ENCODE data around the gene OR10G3. TPM values are rescaled to one million over a fixed set of nuclear protein-coding genes. Genes with fewer than 3 reads are reported as not detected.
A peak's percentile ranks its signal among the peaks of the same experiment; 100 is the strongest.

Gene OR10G3
- total RNA-seq, 1 donor from 2014 or later = not detected

DNA sequence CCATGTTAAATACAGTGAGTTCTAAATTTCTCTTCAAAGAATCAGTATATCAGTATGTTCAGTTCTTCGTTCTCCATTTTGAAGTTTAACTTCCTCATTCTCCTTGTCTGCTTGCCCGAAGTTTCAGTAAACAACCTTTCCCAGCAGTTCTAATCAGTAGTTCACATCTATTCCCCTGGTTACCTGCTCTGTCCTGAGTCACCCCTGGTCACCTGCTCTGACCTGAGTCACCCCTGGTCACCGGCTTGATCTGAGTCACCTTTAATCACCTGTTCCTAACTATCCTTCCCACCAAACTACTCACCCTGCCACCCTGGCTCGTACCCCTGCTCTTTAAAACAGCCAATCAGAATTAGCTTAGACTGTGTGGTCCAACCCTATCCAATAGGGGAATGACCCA is 9.4 kb upstream of the OR10G3 start:
- Mint-ChIP-seq H3K27ac (ENCODE audit: unreplicated experiment) (no peak overlapping the region), H3K9me3 (ENCODE audit: unreplicated experiment) (peaks cover 4% of the 10 kb centered on the region), H3K4me3 (ENCODE audit: unreplicated experiment) (no peak overlapping the region), H3K27me3 (ENCODE audit: unreplicated experiment) (peaks cover 8% of the 10 kb centered on the region), H3K36me3 (ENCODE audit: low read depth, unreplicated experiment) (no peaks in the 10 kb centered on the region), H3K4me1 (ENCODE audit: unreplicated experiment) (no peaks in the 10 kb centered on the region)
- DNase-seq (ENCODE audit: low spot score) = no peak
- TF ChIP-seq, protein P1, sequence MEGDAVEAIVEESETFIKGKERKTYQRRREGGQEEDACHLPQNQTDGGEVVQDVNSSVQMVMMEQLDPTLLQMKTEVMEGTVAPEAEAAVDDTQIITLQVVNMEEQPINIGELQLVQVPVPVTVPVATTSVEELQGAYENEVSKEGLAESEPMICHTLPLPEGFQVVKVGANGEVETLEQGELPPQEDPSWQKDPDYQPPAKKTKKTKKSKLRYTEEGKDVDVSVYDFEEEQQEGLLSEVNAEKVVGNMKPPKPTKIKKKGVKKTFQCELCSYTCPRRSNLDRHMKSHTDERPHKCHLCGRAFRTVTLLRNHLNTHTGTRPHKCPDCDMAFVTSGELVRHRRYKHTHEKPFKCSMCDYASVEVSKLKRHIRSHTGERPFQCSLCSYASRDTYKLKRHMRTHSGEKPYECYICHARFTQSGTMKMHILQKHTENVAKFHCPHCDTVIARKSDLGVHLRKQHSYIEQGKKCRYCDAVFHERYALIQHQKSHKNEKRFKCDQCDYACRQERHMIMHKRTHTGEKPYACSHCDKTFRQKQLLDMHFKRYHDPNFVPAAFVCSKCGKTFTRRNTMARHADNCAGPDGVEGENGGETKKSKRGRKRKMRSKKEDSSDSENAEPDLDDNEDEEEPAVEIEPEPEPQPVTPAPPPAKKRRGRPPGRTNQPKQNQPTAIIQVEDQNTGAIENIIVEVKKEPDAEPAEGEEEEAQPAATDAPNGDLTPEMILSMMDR (IDR thresholded peaks at IDR 0.05; ENCODE audit: unreplicated experiment) = no peak

DNA sequence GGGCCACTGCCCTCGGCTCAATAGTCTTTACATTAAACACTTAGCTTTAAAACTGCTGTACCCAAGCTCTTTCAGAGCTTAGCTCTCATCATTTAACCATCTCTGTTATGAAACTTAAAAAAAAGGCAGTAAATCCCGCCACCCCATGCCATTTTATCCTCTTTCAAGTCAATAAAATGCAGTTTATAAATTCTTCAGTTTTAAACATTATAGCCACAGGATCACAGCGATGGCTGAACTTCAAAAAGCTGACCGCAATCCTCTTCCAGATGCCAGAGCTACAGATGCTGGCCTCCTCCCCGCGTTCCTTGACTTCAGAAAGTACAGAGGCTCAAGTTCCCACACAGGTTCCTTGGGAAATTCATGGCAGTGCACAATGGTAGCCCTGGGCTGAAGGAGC is 4.2 kb downstream of the OR10G3 start:
- Mint-ChIP-seq H3K27ac (ENCODE audit: unreplicated experiment) (no peak overlapping the region), H3K36me3 (ENCODE audit: low read depth, unreplicated experiment) (no peaks in the 10 kb centered on the region), H3K27me3 (ENCODE audit: unreplicated experiment) (peaks cover 3% of the 10 kb centered on the region), H3K4me1 (ENCODE audit: unreplicated experiment) (peaks cover 7% of the 10 kb centered on the region), H3K9me3 (ENCODE audit: unreplicated experiment) (peaks cover 3% of the 10 kb centered on the region), H3K4me3 (ENCODE audit: unreplicated experiment) (no peak overlapping the region)
- TF ChIP-seq, protein P1 (IDR thresholded peaks at IDR 0.05; ENCODE audit: unreplicated experiment) = no peak
- DNase-seq (ENCODE audit: low spot score) = no peak

DNA sequence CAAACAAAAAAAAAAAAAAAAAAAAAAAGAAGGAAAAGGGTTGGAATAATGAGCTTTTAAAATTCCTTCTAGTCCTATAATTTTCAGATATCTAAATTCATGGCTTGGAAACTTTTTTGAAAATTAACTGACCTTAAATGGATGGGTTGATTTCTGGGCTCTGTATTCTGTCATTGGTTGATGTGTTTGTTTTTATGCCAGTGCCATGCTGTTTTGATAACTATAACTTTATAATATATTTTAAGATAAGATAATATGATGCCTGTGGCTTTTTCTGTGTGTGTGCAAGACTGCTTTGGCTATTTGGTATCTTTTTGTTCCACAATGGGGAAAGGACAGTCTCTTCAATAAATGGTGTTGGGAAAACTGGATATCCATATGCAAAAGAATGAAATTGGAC is 7.3 kb downstream of the OR10G3 start:
- TF ChIP-seq, protein P1 (IDR thresholded peaks at IDR 0.05; ENCODE audit: unreplicated experiment) = no peak
- no peak for DNase-seq (ENCODE audit: low spot score)
- H3K4me1 Mint-ChIP-seq (ENCODE audit: unreplicated experiment) = peaks cover 11% of the 10 kb centered on the region

DNA sequence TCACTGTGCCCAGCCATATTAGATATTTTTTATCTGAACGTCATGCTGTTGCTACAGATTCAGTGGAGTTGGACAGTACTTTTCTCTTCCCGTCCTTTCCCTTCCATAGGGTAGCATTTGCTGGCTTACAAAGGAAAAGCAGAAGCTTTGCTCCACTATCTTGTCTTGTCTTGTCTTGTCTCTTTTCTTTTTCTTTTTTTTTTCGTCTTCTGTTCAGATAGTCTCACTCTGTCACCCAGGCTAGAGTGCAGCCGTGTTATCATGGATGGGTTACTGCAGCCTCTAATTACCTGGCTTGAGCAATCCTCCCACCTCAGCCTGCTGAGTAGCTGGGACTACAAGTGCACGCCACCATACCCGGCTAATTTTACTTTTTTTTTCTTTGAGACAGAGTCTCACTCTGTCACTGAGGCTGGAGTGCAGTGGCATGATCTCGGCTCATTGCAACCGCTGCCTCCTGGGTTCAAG is 21.1 kb downstream of the OR10G3 start:
- Mint-ChIP-seq H3K27me3 (ENCODE audit: unreplicated experiment) (peaks cover 4% of the 10 kb centered on the region), H3K27ac (ENCODE audit: unreplicated experiment) (no peak overlapping the region), H3K4me3 (ENCODE audit: unreplicated experiment) (no peak overlapping the region), H3K9me3 (ENCODE audit: unreplicated experiment) (no peaks in the 10 kb centered on the region), H3K4me1 (ENCODE audit: unreplicated experiment) (peaks cover 5% of the 10 kb centered on the region), H3K36me3 (ENCODE audit: low read depth, unreplicated experiment) (no peaks in the 10 kb centered on the region)
- TF ChIP-seq, protein P1 (IDR thresholded peaks at IDR 0.05; ENCODE audit: unreplicated experiment) = no peak
- DNase-seq (ENCODE audit: low spot score) = no peak

More for the DNA sequence above, 7.3 kb downstream of the OR10G3 start:
- Mint-ChIP-seq H3K27ac (ENCODE audit: unreplicated experiment) (no peak overlapping the region), H3K9me3 (ENCODE audit: unreplicated experiment) (peaks cover 3% of the 10 kb centered on the region), H3K4me3 (ENCODE audit: unreplicated experiment) (no peak overlapping the region), H3K27me3 (ENCODE audit: unreplicated experiment) (peaks cover 4% of the 10 kb centered on the region), H3K36me3 (ENCODE audit: low read depth, unreplicated experiment) (no peaks in the 10 kb centered on the region)

DNA sequence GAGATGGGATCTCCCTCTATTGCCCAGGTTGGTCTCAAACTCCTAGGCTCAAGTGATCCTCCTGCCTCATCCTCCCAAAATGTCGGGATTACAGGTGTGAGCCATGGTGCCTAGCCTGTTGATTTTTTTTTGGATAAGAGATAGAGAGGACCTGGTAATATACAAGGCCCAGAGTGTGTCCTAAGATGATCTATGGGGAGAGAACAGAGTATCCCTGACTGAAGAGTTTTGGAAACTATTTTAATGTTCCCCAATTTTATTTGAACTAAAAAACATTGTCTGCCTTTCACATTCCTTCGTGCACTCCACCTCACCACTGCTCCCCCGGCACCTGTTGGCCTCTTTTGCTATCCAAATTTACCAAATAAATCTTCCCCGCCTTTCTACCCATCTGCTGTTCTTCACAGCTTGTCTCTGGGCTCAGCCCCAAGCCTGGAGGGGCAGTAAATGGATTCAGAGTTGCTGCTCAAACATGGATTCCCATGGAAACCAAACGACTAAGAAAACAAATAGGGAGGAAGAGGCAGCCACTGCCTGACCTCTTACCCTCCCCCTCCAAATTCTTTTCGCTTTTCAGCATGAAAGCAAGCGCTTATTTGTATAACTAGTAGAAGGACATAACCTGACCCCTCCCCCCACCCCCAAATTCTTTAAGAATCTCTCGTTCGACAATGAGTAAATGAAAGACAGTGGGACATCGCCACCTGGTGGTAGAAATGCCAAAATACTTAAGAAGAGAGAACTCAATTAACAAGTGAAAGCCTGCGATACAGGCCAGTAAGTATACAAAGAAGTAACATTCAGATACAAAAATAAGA is 22.6 kb downstream of the OR10G3 start:
- Mint-ChIP-seq H3K4me3 (ENCODE audit: unreplicated experiment) (peak overlapping the region; percentile 70), H3K9me3 (ENCODE audit: unreplicated experiment) (no peaks in the 10 kb centered on the region), H3K27me3 (ENCODE audit: unreplicated experiment) (peaks cover 4% of the 10 kb centered on the region), H3K36me3 (ENCODE audit: low read depth, unreplicated experiment) (no peaks in the 10 kb centered on the region), H3K27ac (ENCODE audit: unreplicated experiment) (peak overlapping the region; percentile 98), H3K4me1 (ENCODE audit: unreplicated experiment) (peaks cover 5% of the 10 kb centered on the region)
- DNase-seq (ENCODE audit: low spot score) = peak; percentile 73
- TF ChIP-seq, protein P1 (IDR thresholded peaks at IDR 0.05; ENCODE audit: unreplicated experiment) = peak; percentile 97

All from endothelial cell (in vitro differentiated cells).